H1 (cell line): ENCODE measurements around the gene PDK2.

Experiments
- CBX8 ChIP-seq: fragments of 300-800, 300-1000 bp; sonication (generic); IDR thresholded peaks from 2 replicates; pipeline ENCODE4 v1.7.1; 2016; ENCODE audit warnings: low read depth, low read length, borderline replicate concordance
- CHD2 ChIP-seq: IDR thresholded peaks from 2 replicates; pipeline ENCODE4 v1.6.1; 2012; ENCODE audit warnings: low read length, improper control_type of control experiment
- CREB1 ChIP-seq: IDR thresholded peaks from 2 replicates; pipeline ENCODE4 v1.6.1; 2012; ENCODE audit warnings: inconsistent platforms
- CTCF ChIP-seq, 3 experiments: IDR thresholded peaks; 1 replicate in 2 of 3; 2 replicates in 1 of 3; pipeline versions ENCODE4 v1.5.1 to v1.6.1; 2011; ENCODE audit warnings: low read length in 3 of 3, mild to moderate bottlenecking in 3 of 3, inconsistent platforms in 2 of 3, low read depth in 1 of 3, moderate library complexity in 1 of 3; ENCODE audit not compliant: insufficient read depth in 1 of 3; ENCODE audit errors: control extremely low read depth in 1 of 3
- EZH2 ChIP-seq: fragments of 200-600 bp; sonication (generic); IDR thresholded peaks from 2 replicates; pipeline ENCODE4 v1.7.1; 2012; ENCODE audit warnings: low read depth, mild to moderate bottlenecking, moderate library complexity, low read length, inconsistent platforms; ENCODE audit not compliant: severe bottlenecking
- HDAC2 ChIP-seq, 2 experiments: fragments of 300-600 bp in 1 of 2; sonication (generic) in 1 of 2; IDR thresholded peaks; 2 replicates each; pipeline ENCODE4 v1.6.1; 2011 to 2012; ENCODE audit warnings: low read depth in 2 of 2, low read length in 2 of 2, mild to moderate bottlenecking in 2 of 2, moderate library complexity in 2 of 2, borderline replicate concordance in 1 of 2, inconsistent platforms in 1 of 2
- HDAC6 ChIP-seq: IDR thresholded peaks from one replicate; pipeline ENCODE4 v1.7.1; 2012; ENCODE audit warnings: low read depth, mild to moderate bottlenecking, inconsistent platforms, low read length, moderate library complexity
- JUND ChIP-seq: IDR thresholded peaks from 2 replicates; pipeline ENCODE4 v1.6.1; 2011; ENCODE audit warnings: mild to moderate bottlenecking, improper control_type of control experiment, low read length
- POLR2AphosphoS5 ChIP-seq: IDR thresholded peaks from 2 replicates; pipeline ENCODE4 v1.6.1; 2011; ENCODE audit warnings: low read depth, low read length
- RAD21 ChIP-seq, 2 experiments: IDR thresholded peaks in 1 of 2; conservative IDR thresholded peaks in 1 of 2; 2 replicates each; pipeline ENCODE4 v1.6.1; 2011; ENCODE audit warnings: low read depth in 2 of 2, low read length in 2 of 2, improper control_type of control experiment in 1 of 2, inconsistent platforms in 1 of 2, mild to moderate bottlenecking in 1 of 2, moderate library complexity in 1 of 2
- YY1 ChIP-seq: IDR thresholded peaks from 2 replicates; pipeline ENCODE4 v1.6.1; 2011; ENCODE audit warnings: low read depth, mild to moderate bottlenecking, low read length

DNA sequence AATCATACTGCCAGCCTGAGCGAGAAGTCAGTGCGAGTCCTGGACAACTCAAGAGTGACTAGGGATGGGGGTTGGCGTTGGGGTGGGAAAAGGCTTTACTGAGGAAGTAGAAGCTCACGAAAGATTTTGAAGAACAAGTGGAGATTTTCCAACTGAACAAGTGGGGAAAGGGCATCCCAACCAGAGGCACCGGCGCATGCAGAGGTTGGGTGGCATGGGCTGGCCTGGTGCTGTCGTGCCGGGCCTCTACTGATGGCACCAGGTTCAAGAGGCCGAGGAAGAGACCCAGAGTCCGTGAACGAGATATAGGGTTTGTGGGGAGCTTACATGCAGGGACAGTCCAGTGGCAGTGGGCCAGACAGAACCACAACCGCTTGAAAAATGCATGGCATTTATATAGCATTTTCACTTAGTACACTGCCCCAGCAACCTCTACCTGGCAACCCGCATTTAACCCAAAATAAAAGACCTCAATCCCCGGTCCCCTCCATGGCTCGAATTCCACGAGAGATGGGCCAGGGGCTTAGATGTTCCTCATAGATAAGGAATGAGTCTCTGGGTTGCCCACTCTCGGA lies 46.9 kb upstream of the PDK2 start:
- no peak for TF ChIP-seq CTCF (IDR thresholded peaks at IDR 0.05; ENCODE audit: control extremely low read depth in 1 of 3, insufficient read depth in 1 of 3, low read depth in 1 of 3, low read length in 3 of 3)
- TF ChIP-seq RAD21 (IDR thresholded peaks at IDR 0.05 in 1 of 2, conservative IDR thresholded peaks at IDR 0.05 in 1 of 2; ENCODE audit: low read depth in 2 of 2, low read length in 2 of 2) = no peak
- no peak for TF ChIP-seq POLR2AphosphoS5
- TF ChIP-seq YY1 = no peak
- no peak for TF ChIP-seq CREB1
- TF ChIP-seq CBX8 = no peak
- no peak for TF ChIP-seq EZH2
- no peak for TF ChIP-seq CHD2
- TF ChIP-seq HDAC6 = no peak
- TF ChIP-seq JUND = no peak
- TF ChIP-seq HDAC2 (IDR thresholded peaks at IDR 0.05; ENCODE audit: borderline replicate concordance in 1 of 2, low read depth in 2 of 2, low read length in 2 of 2) = no peak
